ENCODE data around the gene TMEM165. TPM values are rescaled to one million over a fixed set of nuclear protein-coding genes. Genes with fewer than 3 reads are reported as not detected.

The TMEM165 gene
- total and polyA plus RNA-seq, 5 donors = 45.3 to 89.9 (median 49.2) TPM

DNA sequence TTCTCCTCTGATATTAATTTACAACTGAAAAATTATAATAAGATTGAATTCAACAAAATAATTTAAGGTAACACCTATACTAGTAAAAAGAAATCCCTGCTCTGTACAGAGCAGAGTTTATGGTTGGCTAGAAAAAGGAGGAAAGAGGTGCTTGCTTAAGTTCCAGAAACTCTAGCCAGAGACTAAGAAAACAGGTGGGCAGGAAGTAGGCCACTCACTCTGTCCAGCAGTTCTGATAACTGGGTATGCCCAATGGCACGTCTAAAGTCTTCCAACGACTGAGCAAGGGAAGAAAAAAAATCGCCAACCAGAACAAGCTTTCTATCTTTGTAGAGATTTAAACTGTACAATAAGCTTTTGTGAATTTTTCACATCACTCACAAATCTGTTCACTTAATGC lies 42.1 kb downstream of the TMEM165 start:
- H3K27me3 ChIP-seq (ENCODE audit: control insufficient read depth, insufficient read depth) = no peaks in the 10 kb centered on the region
- H3K9me3 ChIP-seq (ENCODE audit: control insufficient read depth, low read length) = no peaks in the 10 kb centered on the region
- intact Hi-C loops (cut with DNase I) = no loop called here
- no peak overlapping the region for H3K27ac ChIP-seq (ENCODE audit: low read length)
- H3K4me3 ChIP-seq (ENCODE audit: low read length) = no peak overlapping the region
- no peaks in the 10 kb centered on the region for H3K4me1 ChIP-seq (ENCODE audit: control insufficient read depth, insufficient read depth, low read length)
- DNase-seq = no peak
- no peak for ATAC-seq
- 80% methylated on average over 3 of the region's 3 CpGs for WGBS

DNA sequence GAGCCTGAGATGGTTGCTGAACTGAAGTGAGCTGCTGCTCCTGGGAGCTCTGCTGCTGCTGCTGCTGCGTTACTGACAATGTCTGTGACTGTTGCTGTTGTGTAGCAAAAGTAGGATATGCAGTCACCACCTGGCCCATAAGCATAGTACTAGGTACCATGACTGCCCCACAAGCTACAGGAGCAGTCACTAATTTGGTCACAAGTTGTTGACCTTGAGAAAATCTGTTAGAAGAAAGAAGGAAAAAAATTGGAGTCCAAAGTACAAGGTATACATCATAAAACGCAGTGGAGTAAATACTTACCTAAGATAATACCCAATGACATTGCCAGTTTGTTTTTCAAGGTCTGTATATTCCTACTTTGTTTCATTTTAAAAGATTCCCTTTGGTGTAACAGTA lies 42.6 kb downstream of the TMEM165 start:
- no peaks in the 10 kb centered on the region for H3K27me3 ChIP-seq (ENCODE audit: control insufficient read depth, insufficient read depth)
- 95% methylated on average over 2 of the region's 2 CpGs for WGBS
- no peak for ATAC-seq
- no peak overlapping the region for H3K27ac ChIP-seq (ENCODE audit: low read length)
- no peak overlapping the region for H3K4me3 ChIP-seq (ENCODE audit: low read length)
- no peaks in the 10 kb centered on the region for H3K9me3 ChIP-seq (ENCODE audit: control insufficient read depth, low read length)
- intact Hi-C loops (cut with DNase I) = no loop called here
- no peaks in the 10 kb centered on the region for H3K4me1 ChIP-seq (ENCODE audit: control insufficient read depth, insufficient read depth, low read length)
- no peak for DNase-seq

DNA sequence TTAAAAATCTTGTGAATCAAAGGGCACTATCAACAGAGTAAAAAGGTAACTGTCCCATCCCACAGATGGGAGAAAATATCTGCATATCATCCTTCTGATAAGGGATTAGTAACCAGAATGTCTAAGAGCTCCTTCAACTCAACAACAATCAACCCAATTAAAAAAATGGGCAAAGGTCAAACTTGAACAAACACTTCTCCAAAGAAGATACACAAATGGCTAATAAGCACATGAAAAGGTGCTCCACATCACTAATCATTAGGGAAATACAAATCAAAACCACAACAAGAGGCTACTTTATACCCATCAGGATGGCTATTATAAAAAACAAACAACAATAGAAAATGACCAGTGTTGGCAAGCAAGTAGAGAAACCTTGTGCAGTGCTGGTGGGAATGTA lies 43.3 kb downstream of the TMEM165 start:
- H3K9me3 ChIP-seq (ENCODE audit: control insufficient read depth, low read length) = no peaks in the 10 kb centered on the region
- H3K27ac ChIP-seq (ENCODE audit: low read length) = no peak overlapping the region
- no peaks in the 10 kb centered on the region for H3K27me3 ChIP-seq (ENCODE audit: control insufficient read depth, insufficient read depth)
- no peaks in the 10 kb centered on the region for H3K4me1 ChIP-seq (ENCODE audit: control insufficient read depth, insufficient read depth, low read length)
- intact Hi-C loops (cut with DNase I) = no loop called here
- DNase-seq (no peak), ATAC-seq (no peak)
- no peak overlapping the region for H3K4me3 ChIP-seq (ENCODE audit: low read length)

DNA sequence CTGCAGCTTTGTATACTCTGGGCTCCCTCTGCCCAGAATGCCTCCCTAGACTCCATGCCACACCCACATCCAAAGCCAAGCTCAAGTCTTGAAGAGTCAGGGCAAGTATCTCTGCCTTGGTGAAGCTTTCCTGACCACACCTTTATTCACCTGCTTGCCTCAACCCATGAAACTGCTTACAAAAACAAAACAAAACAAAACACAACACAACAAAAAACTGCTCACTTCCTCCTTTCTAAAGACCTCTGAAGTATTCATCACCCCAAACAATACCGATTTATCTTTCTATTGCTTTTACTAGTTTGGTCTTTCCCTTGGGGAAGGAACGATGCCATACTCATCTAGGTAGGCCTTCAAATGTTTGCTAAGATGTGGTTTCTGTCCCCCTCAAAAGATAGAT lies 45.0 kb downstream of the TMEM165 start:
- no peak overlapping the region for H3K27ac ChIP-seq (ENCODE audit: low read length)
- H3K27me3 ChIP-seq (ENCODE audit: control insufficient read depth, insufficient read depth) = no peaks in the 10 kb centered on the region
- intact Hi-C loops (cut with DNase I) = no loop called here
- no peak for DNase-seq
- H3K4me3 ChIP-seq (ENCODE audit: low read length) = no peak overlapping the region
- ATAC-seq = no peak
- 97% methylated on average over 2 of the region's 2 CpGs for WGBS
- H3K4me1 ChIP-seq (ENCODE audit: control insufficient read depth, insufficient read depth, low read length) = no peaks in the 10 kb centered on the region
- H3K9me3 ChIP-seq (ENCODE audit: control insufficient read depth, low read length) = no peaks in the 10 kb centered on the region

DNA sequence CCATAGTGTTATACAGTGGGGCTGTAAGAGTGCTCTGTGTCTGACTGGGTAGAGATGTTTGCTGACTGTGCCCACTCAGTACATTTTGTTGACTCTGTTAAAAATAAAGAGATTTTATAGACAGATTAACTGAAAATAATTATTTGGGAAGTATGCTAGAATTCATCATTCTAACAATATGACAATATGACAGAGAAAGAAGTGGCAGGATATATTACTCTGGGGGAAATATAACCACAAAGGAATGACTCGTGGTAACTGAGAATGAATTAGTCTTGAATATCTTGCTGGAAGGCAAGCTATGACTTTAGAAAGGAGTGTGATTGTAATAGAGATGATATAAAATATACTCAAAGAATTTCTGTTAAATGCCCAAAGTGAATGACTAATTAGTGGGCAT lies 46.8 kb downstream of the TMEM165 start:
- ATAC-seq = no peak

DNA sequence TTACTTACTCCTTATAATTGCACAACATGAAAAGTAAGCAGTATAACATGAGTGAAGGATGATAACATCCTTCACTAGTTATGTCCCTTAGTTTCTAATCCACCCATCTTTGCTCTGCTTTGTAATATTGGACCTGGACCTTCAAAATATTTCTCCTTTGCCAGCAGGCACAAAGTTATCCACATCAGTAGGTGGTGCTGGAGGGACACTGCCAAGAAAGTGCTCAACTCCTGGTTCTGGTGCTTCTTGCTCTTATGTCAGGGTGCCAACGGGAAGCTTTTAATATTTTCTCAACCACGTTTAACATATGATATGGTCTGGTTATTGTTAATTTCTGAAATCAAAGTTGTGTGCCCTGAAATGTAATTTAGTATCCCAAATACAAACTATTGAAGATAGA lies 49.1 kb downstream of the TMEM165 start:
- no peaks in the 10 kb centered on the region for H3K4me1 ChIP-seq (ENCODE audit: control insufficient read depth, insufficient read depth, low read length)
- DNase-seq (no peak), ATAC-seq (peak in 1 of 2 donors; percentile 23)
- no peaks in the 10 kb centered on the region for H3K27me3 ChIP-seq (ENCODE audit: control insufficient read depth, insufficient read depth)
- H3K27ac ChIP-seq (ENCODE audit: low read length) = no peak overlapping the region
- H3K9me3 ChIP-seq (ENCODE audit: control insufficient read depth, low read length) = no peaks in the 10 kb centered on the region
- intact Hi-C loops (cut with DNase I) = no loop called here
- 32% methylated on average over 2 of the region's 2 CpGs for WGBS
- H3K4me3 ChIP-seq (ENCODE audit: low read length) = no peak overlapping the region

More for the DNA sequence above, 46.8 kb downstream of the TMEM165 start:
- DNase-seq = no peak
- Histone ChIP-seq H3K4me3 (ENCODE audit: low read length) (no peak overlapping the region), H3K27ac (ENCODE audit: low read length) (no peak overlapping the region), H3K4me1 (ENCODE audit: control insufficient read depth, insufficient read depth, low read length) (no peaks in the 10 kb centered on the region), H3K27me3 (ENCODE audit: control insufficient read depth, insufficient read depth) (no peaks in the 10 kb centered on the region), H3K9me3 (ENCODE audit: control insufficient read depth, low read length) (no peaks in the 10 kb centered on the region)
- 79% methylated on average over 1 of the region's 1 CpG for WGBS
- intact Hi-C loops (cut with DNase I) = no loop called here

DNA sequence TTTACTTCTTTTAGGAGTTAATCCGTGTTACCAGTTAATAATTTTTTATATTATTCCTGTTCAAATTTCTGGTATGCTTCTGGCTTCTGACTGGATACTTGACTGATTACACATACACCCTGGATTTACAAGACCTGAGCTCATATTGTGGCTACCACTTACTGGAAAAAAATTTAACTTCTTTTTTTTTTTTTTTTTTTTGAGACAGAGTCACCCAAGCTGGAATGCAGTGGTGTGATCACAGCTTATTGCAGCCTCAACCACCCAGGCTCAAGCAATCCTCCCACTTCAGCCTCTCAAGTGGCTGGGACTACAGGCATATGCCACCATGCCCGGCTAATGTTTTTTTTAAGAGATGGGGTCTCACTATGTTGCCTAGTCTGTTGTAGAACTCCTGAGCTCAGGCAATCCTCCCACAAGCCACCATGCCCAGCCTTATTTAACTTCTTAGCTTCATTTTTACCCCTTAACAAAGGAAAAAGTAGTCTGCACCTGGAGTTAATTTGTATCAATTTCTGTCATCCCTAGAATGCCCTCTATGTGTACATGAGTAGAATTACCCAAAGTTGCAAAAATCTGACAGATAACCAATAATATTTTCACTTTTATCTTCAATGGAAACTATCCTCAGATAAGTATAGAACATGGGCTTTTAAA lies 50.3 kb downstream of the TMEM165 start:
- intact Hi-C loops (cut with DNase I) = no loop called here
- ATAC-seq (no peak), DNase-seq (no peak)
- H3K4me1 ChIP-seq (ENCODE audit: control insufficient read depth, insufficient read depth, low read length) = no peaks in the 10 kb centered on the region
- H3K27me3 ChIP-seq (ENCODE audit: control insufficient read depth, insufficient read depth) = no peaks in the 10 kb centered on the region
- WGBS = 93% methylated on average over 2 of the region's 2 CpGs
- H3K27ac ChIP-seq (ENCODE audit: low read length) = no peak overlapping the region
- H3K9me3 ChIP-seq (ENCODE audit: control insufficient read depth, low read length) = no peaks in the 10 kb centered on the region
- no peak overlapping the region for H3K4me3 ChIP-seq (ENCODE audit: low read length)

DNA sequence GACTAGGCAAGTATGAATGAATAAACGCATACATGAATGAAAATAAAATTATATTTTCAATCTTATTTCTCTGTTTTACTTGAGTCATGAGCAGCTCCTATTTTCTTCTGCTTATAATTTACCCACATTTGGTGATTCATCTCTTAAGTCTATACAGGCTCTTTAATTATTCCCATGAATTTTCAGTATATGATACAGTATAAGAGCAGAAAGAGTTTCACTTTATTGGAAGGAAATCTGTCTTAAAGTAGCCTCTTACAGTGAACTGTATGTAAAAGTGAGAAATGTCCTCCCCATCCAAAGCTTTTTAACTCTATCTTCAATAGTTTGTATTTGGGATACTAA lies 50.8 kb downstream of the TMEM165 start:
- Histone ChIP-seq H3K4me3 (ENCODE audit: low read length) (no peak overlapping the region), H3K27ac (ENCODE audit: low read length) (no peak overlapping the region), H3K9me3 (ENCODE audit: control insufficient read depth, low read length) (no peaks in the 10 kb centered on the region), H3K27me3 (ENCODE audit: control insufficient read depth, insufficient read depth) (no peaks in the 10 kb centered on the region), H3K4me1 (ENCODE audit: control insufficient read depth, insufficient read depth, low read length) (no peaks in the 10 kb centered on the region)
- WGBS = 95% methylated on average over 1 of the region's 1 CpG
- ATAC-seq = no peak
- no peak for DNase-seq
- intact Hi-C loops (cut with DNase I) = no loop called here

DNA sequence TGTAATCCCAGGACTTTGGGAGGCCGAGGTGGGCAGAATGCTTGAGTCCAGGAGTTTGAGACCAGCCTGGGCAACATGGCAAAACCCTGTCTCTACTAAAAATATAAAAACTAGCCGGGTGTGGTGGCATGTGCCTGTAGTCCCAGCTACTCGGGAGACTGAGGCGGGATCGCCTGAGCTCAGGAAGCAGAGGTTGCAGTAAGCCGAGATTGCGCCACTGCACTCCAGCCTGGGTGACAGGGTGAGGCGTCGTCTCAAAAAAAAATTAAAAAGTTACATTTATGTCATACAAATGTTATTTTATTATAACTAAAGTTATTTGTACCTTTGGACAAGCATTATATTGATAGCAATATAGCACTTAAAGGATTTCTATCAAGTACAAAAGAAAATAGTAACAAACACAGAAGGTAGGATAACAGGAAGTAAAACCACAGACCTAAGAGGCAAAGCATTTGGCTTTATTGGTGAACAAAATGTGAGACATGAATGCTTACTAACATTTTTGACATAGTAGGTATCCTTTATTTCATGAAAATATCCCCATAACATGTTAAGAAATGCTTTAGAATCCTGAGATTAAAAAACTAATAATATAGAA lies 51.5 kb downstream of the TMEM165 start:
- Histone ChIP-seq H3K4me3 (ENCODE audit: low read length) (no peak overlapping the region), H3K27me3 (ENCODE audit: control insufficient read depth, insufficient read depth) (no peaks in the 10 kb centered on the region), H3K4me1 (ENCODE audit: control insufficient read depth, insufficient read depth, low read length) (no peaks in the 10 kb centered on the region), H3K9me3 (ENCODE audit: control insufficient read depth, low read length) (no peaks in the 10 kb centered on the region), H3K27ac (ENCODE audit: low read length) (no peak overlapping the region)
- DNase-seq (no peak), ATAC-seq (no peak)
- intact Hi-C loops (cut with DNase I) = no loop called here
- WGBS = 93% methylated on average over 9 of the region's 9 CpGs

DNA sequence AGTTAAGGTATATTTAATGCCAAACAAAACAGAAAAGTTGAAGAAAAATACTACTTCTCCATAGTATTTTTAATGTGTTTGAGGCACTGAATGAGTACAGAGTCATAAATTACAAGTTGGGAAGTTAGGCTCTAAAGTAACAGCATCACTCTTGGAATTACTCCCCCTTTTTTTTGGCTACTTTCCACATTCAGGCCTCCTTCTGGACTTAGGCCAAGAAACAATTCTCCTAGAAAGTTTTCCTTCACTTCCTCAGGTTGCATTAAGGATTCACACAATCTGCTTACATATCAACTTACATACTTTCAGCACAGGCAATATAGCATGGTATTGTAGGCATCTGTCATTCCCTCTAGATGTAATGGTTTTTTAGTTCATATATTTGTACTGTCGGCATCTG lies 52.1 kb downstream of the TMEM165 start:
- no peaks in the 10 kb centered on the region for H3K4me1 ChIP-seq (ENCODE audit: control insufficient read depth, insufficient read depth, low read length)
- no peak overlapping the region for H3K27ac ChIP-seq (ENCODE audit: low read length)
- WGBS = 76% methylated on average over 1 of the region's 1 CpG
- intact Hi-C loops (cut with DNase I) = no loop called here
- no peak overlapping the region for H3K4me3 ChIP-seq (ENCODE audit: low read length)
- DNase-seq = no peak
- no peak for ATAC-seq
- H3K27me3 ChIP-seq (ENCODE audit: control insufficient read depth, insufficient read depth) = no peaks in the 10 kb centered on the region
- no peaks in the 10 kb centered on the region for H3K9me3 ChIP-seq (ENCODE audit: control insufficient read depth, low read length)

DNA sequence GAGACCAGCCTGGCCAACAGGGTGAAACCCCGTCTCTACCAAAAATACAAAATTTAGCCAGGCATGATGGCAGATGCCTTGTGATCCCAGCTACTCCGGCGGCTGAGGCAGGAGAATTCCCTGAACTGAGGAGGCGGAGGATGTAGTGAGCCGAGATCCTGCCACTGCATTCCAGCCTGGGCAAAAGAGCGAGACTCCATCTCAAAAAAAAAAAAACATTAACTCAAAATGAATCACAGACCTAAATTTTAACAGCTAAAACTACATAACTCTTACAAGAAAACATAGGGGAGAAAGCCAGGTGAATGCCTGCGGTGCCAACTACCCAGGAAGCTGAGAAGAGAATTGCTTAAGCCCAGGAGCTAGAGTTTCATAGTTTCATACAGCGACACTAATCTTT lies 54.8 kb downstream of the TMEM165 start:
- Histone ChIP-seq H3K4me1 (ENCODE audit: control insufficient read depth, insufficient read depth, low read length) (no peaks in the 10 kb centered on the region), H3K4me3 (ENCODE audit: low read length) (no peak overlapping the region), H3K27me3 (ENCODE audit: control insufficient read depth, insufficient read depth) (no peaks in the 10 kb centered on the region), H3K9me3 (ENCODE audit: control insufficient read depth, low read length) (no peaks in the 10 kb centered on the region), H3K27ac (ENCODE audit: low read length) (no peak overlapping the region)
- no peak for ATAC-seq
- no peak for DNase-seq
- WGBS = 88% methylated on average over 8 of the region's 8 CpGs
- intact Hi-C loops (cut with DNase I) = no loop called here

DNA sequence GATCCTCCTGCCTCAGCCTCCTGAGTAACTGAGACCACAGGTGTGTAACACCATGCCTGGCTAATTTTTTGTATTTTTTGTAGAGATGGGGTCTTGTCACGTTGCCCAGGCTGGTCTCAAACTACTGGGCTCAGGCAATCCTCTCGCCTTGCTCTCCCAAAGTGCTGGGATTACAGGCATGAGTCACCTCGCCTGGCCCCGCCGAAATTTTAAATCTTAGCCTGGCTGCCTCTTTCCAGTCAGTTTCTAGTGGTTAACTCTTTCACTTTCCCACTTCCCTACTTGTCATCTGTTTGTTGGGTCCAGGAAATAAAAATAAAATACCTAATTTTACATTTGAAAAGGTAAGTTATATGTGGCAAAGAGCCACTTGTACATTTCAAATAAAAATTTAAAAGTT lies 62.4 kb downstream of the TMEM165 start:
- WGBS = 81% methylated on average over 5 of the region's 5 CpGs
- no peak for DNase-seq
- no peak overlapping the region for H3K27ac ChIP-seq (ENCODE audit: low read length)
- no peaks in the 10 kb centered on the region for H3K27me3 ChIP-seq (ENCODE audit: control insufficient read depth, insufficient read depth)
- H3K9me3 ChIP-seq (ENCODE audit: control insufficient read depth, low read length) = no peaks in the 10 kb centered on the region
- intact Hi-C loops (cut with DNase I) = no loop called here
- no peak overlapping the region for H3K4me3 ChIP-seq (ENCODE audit: low read length)
- no peak for ATAC-seq
- no peaks in the 10 kb centered on the region for H3K4me1 ChIP-seq (ENCODE audit: control insufficient read depth, insufficient read depth, low read length)

Data from right cardiac atrium (tissue), 5 donors.